Measurements from ENCODE around the gene MGAT3. TPM values are rescaled to one million over a fixed set of nuclear protein-coding genes. Genes with fewer than 3 reads are reported as not detected.
A peak's percentile ranks its signal among the peaks of the same experiment; 100 is the strongest.

The MGAT3 gene
- total RNA-seq, 1 donor from 2014 or later: 2.1 TPM

GRCh38 chr22:39486951-39487825 lies 30.4 kb downstream of the MGAT3 start:
- H3K36me3 ChIP-seq (ENCODE audit: control insufficient read depth in 3 of 3, insufficient read depth in 3 of 3, low read length in 3 of 3): peaks cover 0 to 1% (median 0%) of the 10 kb centered on the region in 3 donors
- H3K27ac ChIP-seq (ENCODE audit: low read depth, low read length): no peak overlapping the region
- no peaks in the 10 kb centered on the region for H3K9me3 ChIP-seq (ENCODE audit: control insufficient read depth in 3 of 3, low read length in 3 of 3)
- H3K27me3 ChIP-seq (ENCODE audit: control insufficient read depth in 3 of 3, insufficient read depth in 3 of 3, low read length in 3 of 3): no peaks in the 10 kb centered on the region
- no peak overlapping the region for H3K4me3 ChIP-seq (ENCODE audit: low read length in 3 of 3)
- no peak overlapping the region for H3K9ac ChIP-seq (ENCODE audit: low read depth in 1 of 3, low read length in 3 of 3)
- H3K4me1 ChIP-seq (ENCODE audit: control insufficient read depth in 3 of 3, insufficient read depth in 3 of 3, low read length in 3 of 3): peaks cover 0 to 11% (median 4%) of the 10 kb centered on the region in 3 donors

DNA sequence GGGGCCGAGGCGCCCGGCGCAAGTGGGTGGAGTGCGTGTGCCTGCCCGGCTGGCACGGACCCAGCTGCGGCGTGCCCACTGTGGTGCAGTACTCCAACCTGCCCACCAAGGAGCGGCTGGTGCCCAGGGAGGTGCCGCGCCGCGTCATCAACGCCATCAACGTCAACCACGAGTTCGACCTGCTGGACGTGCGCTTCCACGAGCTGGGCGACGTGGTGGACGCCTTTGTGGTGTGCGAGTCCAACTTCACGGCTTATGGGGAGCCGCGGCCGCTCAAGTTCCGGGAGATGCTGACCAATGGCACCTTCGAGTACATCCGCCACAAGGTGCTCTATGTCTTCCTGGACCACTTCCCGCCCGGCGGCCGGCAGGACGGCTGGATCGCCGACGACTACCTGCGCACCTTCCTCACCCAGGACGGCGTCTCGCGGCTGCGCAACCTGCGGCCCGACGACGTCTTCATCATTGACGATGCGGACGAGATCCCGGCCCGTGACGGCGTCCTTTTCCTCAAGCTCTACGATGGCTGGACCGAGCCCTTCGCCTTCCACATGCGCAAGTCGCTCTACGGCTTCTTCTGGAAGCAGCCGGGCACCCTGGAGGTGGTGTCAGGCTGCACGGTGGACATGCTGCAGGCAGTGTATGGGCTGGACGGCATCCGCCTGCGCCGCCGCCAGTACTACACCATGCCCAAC lies 31.2 kb downstream of the MGAT3 start:
- H3K9me3 ChIP-seq (ENCODE audit: control insufficient read depth in 3 of 3, low read length in 3 of 3): no peaks in the 10 kb centered on the region
- no peak overlapping the region for H3K9ac ChIP-seq (ENCODE audit: low read depth in 1 of 3, low read length in 3 of 3)
- H3K36me3 ChIP-seq (ENCODE audit: control insufficient read depth in 3 of 3, insufficient read depth in 3 of 3, low read length in 3 of 3): peaks cover 0 to 1% (median 0%) of the 10 kb centered on the region in 3 donors
- H3K4me3 ChIP-seq (ENCODE audit: low read length in 3 of 3): no peak overlapping the region
- H3K27ac ChIP-seq (ENCODE audit: low read depth, low read length): no peak overlapping the region
- H3K4me1 ChIP-seq (ENCODE audit: control insufficient read depth in 3 of 3, insufficient read depth in 3 of 3, low read length in 3 of 3): peaks cover 0 to 11% (median 4%) of the 10 kb centered on the region in 3 donors
- no peaks in the 10 kb centered on the region for H3K27me3 ChIP-seq (ENCODE audit: control insufficient read depth in 3 of 3, insufficient read depth in 3 of 3, low read length in 3 of 3)

- H3K4me3 ChIP-seq (ENCODE audit: low read length in 3 of 3): no peak overlapping the region
- H3K4me1 ChIP-seq (ENCODE audit: control insufficient read depth in 3 of 3, insufficient read depth in 3 of 3, low read length in 3 of 3): peaks cover 0 to 11% (median 4%) of the 10 kb centered on the region in 3 donors
- H3K27ac ChIP-seq (ENCODE audit: low read depth, low read length): no peak overlapping the region
- H3K27me3 ChIP-seq (ENCODE audit: control insufficient read depth in 3 of 3, insufficient read depth in 3 of 3, low read length in 3 of 3): no peaks in the 10 kb centered on the region
- H3K9me3 ChIP-seq (ENCODE audit: control insufficient read depth in 3 of 3, low read length in 3 of 3): no peaks in the 10 kb centered on the region
- H3K9ac ChIP-seq (ENCODE audit: low read depth in 1 of 3, low read length in 3 of 3): no peak overlapping the region
- H3K36me3 ChIP-seq (ENCODE audit: control insufficient read depth in 3 of 3, insufficient read depth in 3 of 3, low read length in 3 of 3): peaks cover 0 to 1% (median 0%) of the 10 kb centered on the region in 3 donors
Observed at GRCh38 chr22:39488563-39489083, 31.8 kb downstream of the MGAT3 start.

DNA sequence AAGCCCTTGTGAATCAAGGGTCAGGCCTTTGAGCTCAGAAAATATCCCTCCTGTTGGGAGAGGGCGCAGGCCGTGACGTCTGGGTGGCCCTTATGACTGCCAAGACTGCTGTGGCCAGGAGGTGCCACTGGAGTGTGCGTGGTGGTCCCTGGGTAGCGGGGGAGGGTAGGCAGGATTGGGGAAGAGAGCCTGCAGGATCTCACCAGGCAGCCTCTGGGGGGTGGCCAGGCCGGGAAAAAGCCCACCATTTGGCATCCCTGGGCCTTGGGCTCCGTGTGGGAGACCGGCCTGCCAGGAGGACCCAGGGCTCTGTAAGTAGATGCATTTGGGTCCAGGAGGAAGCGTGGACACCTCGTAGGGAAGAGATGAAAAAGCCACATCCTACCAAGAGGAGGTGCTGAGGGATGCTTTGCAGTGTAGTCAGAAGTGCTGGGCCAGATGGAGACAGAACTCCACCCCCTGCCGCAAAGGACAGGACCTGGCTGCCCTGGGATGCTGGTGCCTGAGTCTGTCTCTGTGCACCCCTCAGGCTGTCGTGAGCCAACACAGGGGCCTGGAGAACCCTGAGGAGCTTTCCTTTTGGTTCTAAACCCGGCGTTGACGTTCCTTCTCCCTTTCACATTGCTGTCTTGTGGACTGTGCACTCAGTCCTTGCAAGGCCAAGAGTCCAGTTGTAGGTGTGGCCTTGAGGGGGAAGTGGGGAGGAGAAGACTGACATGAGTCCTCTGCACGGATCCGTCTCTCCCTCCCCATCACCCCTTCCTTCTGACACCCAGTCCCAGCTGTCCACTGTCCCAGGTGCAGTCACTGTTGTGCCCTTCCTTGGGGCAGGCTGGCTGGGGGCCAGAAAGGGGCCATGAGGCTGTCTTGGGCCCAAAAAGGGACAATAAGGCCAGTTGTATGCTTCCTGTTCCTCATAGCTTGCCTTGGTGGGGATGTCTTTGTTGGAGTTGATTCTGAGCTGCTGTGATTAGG lies 32.6 kb downstream of the MGAT3 start:
- H3K27me3 ChIP-seq (ENCODE audit: control insufficient read depth in 3 of 3, insufficient read depth in 3 of 3, low read length in 3 of 3): no peaks in the 10 kb centered on the region
- peak overlapping the region in 2 of 3 donors; percentile 7 to 52 for H3K4me3 ChIP-seq (ENCODE audit: low read length in 3 of 3)
- H3K4me1 ChIP-seq (ENCODE audit: control insufficient read depth in 3 of 3, insufficient read depth in 3 of 3, low read length in 3 of 3): peaks cover 0 to 17% (median 4%) of the 10 kb centered on the region in 3 donors
- H3K9ac ChIP-seq (ENCODE audit: low read depth in 1 of 3, low read length in 3 of 3): no peak overlapping the region
- H3K9me3 ChIP-seq (ENCODE audit: control insufficient read depth in 3 of 3, low read length in 3 of 3): no peaks in the 10 kb centered on the region
- peaks cover 0 to 1% (median 0%) of the 10 kb centered on the region in 3 donors for H3K36me3 ChIP-seq (ENCODE audit: control insufficient read depth in 3 of 3, insufficient read depth in 3 of 3, low read length in 3 of 3)
- no peak overlapping the region for H3K27ac ChIP-seq (ENCODE audit: low read depth, low read length)

DNA sequence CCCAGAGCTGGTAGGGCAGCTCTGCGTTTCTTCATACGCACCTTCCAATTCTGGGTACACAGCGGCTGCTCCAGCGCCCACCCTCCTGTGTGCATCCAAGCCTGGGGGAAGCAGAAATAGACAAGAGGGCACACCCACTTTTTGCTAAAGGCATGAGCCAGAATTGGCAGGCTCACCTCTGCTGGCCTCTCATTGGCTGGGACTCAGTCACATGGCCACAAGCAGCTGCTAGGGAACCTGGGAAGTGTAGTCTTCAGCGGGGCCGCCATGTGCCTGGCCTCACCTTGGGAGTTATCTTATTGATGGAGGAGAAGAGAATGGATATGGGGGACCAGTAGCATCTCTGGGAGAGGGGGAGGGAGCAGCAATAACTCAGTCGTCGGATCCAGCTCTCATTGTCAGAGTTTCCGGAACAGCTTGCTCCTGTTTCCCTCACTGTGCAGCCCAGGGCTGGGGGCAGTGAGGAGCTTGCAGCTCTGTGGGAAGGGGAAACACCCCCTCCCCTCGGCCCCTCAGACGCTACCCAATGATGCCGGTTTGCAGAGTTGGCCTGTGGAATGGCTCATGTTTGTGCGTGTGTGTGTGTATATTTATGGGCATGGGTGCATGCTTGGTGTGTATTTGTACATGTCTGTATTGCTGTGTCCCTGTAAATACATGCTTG lies 33.5 kb downstream of the MGAT3 start:
- Histone ChIP-seq H3K9me3 (ENCODE audit: control insufficient read depth in 3 of 3, low read length in 3 of 3) (no peaks in the 10 kb centered on the region), H3K36me3 (ENCODE audit: control insufficient read depth in 3 of 3, insufficient read depth in 3 of 3, low read length in 3 of 3) (peaks cover 0 to 1% (median 0%) of the 10 kb centered on the region in 3 donors), H3K9ac (ENCODE audit: low read depth in 1 of 3, low read length in 3 of 3) (no peak overlapping the region), H3K27ac (ENCODE audit: low read depth, low read length) (no peak overlapping the region), H3K27me3 (ENCODE audit: control insufficient read depth in 3 of 3, insufficient read depth in 3 of 3, low read length in 3 of 3) (no peaks in the 10 kb centered on the region), H3K4me1 (ENCODE audit: control insufficient read depth in 3 of 3, insufficient read depth in 3 of 3, low read length in 3 of 3) (peaks cover 0 to 17% (median 4%) of the 10 kb centered on the region in 3 donors), H3K4me3 (ENCODE audit: low read length in 3 of 3) (peak overlapping the region in 2 of 3 donors; percentile 7 to 52)

- Histone ChIP-seq H3K9ac (ENCODE audit: low read depth in 1 of 3, low read length in 3 of 3) (no peak overlapping the region), H3K4me3 (ENCODE audit: low read length in 3 of 3) (no peak overlapping the region), H3K4me1 (ENCODE audit: control insufficient read depth in 3 of 3, insufficient read depth in 3 of 3, low read length in 3 of 3) (peaks cover 0 to 19% (median 4%) of the 10 kb centered on the region in 3 donors), H3K9me3 (ENCODE audit: control insufficient read depth in 3 of 3, low read length in 3 of 3) (no peaks in the 10 kb centered on the region), H3K36me3 (ENCODE audit: control insufficient read depth in 3 of 3, insufficient read depth in 3 of 3, low read length in 3 of 3) (peaks cover 0 to 1% (median 0%) of the 10 kb centered on the region in 3 donors), H3K27me3 (ENCODE audit: control insufficient read depth in 3 of 3, insufficient read depth in 3 of 3, low read length in 3 of 3) (no peaks in the 10 kb centered on the region), H3K27ac (ENCODE audit: low read depth, low read length) (no peak overlapping the region)
Observed at GRCh38 chr22:39490966-39491680, 34.3 kb downstream of the MGAT3 start.

DNA sequence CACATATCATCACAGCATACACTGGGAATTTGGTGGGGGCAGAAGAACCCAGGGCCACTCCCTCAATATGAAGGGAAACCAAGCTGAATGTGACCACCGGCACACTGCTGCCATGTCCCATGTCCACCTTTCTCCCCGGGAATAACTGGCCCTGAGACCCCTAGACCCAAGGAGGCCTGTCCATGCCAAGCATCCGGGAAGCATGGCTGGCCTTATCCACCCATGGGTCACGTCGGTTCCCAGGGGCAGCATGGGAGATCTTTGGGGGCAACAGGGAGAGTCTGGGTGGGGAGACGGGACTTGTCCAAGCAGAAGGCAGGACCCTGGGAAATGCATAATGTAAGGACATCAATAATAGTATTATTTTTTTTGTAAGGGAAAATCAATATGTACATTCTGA lies 34.9 kb downstream of the MGAT3 start:
- Histone ChIP-seq H3K4me1 (ENCODE audit: control insufficient read depth in 3 of 3, insufficient read depth in 3 of 3, low read length in 3 of 3) (peaks cover 3 to 24% (median 9%) of the 10 kb centered on the region in 3 donors), H3K9ac (ENCODE audit: low read depth in 1 of 3, low read length in 3 of 3) (no peak overlapping the region), H3K9me3 (ENCODE audit: control insufficient read depth in 3 of 3, low read length in 3 of 3) (no peaks in the 10 kb centered on the region), H3K4me3 (ENCODE audit: low read length in 3 of 3) (no peak overlapping the region), H3K36me3 (ENCODE audit: control insufficient read depth in 3 of 3, insufficient read depth in 3 of 3, low read length in 3 of 3) (peaks cover 0 to 1% (median 0%) of the 10 kb centered on the region in 3 donors), H3K27me3 (ENCODE audit: control insufficient read depth in 3 of 3, insufficient read depth in 3 of 3, low read length in 3 of 3) (no peaks in the 10 kb centered on the region), H3K27ac (ENCODE audit: low read depth, low read length) (no peak overlapping the region)

GRCh38 chr22:39492186-39492585 lies 35.4 kb downstream of the MGAT3 start:
- Histone ChIP-seq H3K9me3 (ENCODE audit: control insufficient read depth in 3 of 3, low read length in 3 of 3) (no peaks in the 10 kb centered on the region), H3K9ac (ENCODE audit: low read depth in 1 of 3, low read length in 3 of 3) (no peak overlapping the region), H3K4me3 (ENCODE audit: low read length in 3 of 3) (no peak overlapping the region), H3K36me3 (ENCODE audit: control insufficient read depth in 3 of 3, insufficient read depth in 3 of 3, low read length in 3 of 3) (peaks cover 0 to 1% (median 0%) of the 10 kb centered on the region in 3 donors), H3K27me3 (ENCODE audit: control insufficient read depth in 3 of 3, insufficient read depth in 3 of 3, low read length in 3 of 3) (no peaks in the 10 kb centered on the region), H3K27ac (ENCODE audit: low read depth, low read length) (no peak overlapping the region), H3K4me1 (ENCODE audit: control insufficient read depth in 3 of 3, insufficient read depth in 3 of 3, low read length in 3 of 3) (peaks cover 3 to 24% (median 9%) of the 10 kb centered on the region in 3 donors)
